Neural progenitor cell (in vitro differentiated cells): ENCODE data around the gene ADAT1.

Experiments used
- CTCF ChIP-seq: fragments of 200-600 bp; sonication (generic); IDR thresholded peaks from 2 replicates; pipeline ENCODE4 v1.5.1; 2017; ENCODE audit warnings: antibody characterized with exemption, mild to moderate bottlenecking
- EZH2 ChIP-seq: fragments of 200-600 bp; sonication (generic); IDR thresholded peaks from 2 replicates; pipeline ENCODE4 v1.6.1; 2017; ENCODE audit warnings: antibody characterized with exemption, mild to moderate bottlenecking, moderate library complexity

- TF ChIP-seq CTCF (no peak), EZH2 (no peak)
Observed at GRCh38 chr16:75632857-75633256, 9.8 kb upstream of the ADAT1 start.
